Gastrocnemius medialis (tissue), 4 donors: Measurements from ENCODE around the gene ABI3.

Source experiments
- POLR2A ChIP-seq, 2 donors: fragments of 450-650 bp; IDR thresholded peaks; one replicate each; pipeline ENCODE4 v1.6.1; 2017; ENCODE audit warnings: antibody characterized with exemption in 2 of 2, mild to moderate bottlenecking in 2 of 2, moderate library complexity in 2 of 2
- TF ChIP-seq, protein P1 (sequence below), 5 experiments: fragments of 450-650 bp in 3 of 5; fragments of 200-600 bp in 2 of 5; sonication (generic) in 2 of 5; IDR thresholded peaks in 4 of 5; conservative IDR thresholded peaks in 1 of 5; 1 replicate in 4 of 5; 2 replicates in 1 of 5; pipeline ENCODE4 v1.5.1; 2016 to 2019; ENCODE audit warnings: antibody characterized with exemption in 5 of 5, mild to moderate bottlenecking in 3 of 5, moderate library complexity in 3 of 5

DNA sequence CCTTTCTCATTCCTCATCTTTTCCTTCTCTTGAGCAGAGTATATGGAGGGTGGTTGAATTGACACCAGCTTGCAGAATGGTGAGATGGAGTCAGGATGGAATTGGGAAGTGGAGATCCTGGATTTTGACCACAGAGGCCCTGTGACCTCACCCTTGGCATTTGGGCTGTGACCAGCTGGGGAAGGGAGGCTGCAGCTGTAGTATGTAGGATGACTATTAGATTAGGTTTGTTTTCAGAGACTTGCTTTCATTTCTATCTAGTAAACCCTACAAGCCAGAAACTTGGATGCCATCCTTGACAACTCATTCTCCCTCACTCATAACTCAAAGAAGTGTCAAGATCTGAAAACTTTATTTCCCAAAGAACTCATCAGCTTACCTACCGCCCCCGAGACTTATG lies 6.0 kb upstream of the ABI3 start:
- TF ChIP-seq, protein P1, sequence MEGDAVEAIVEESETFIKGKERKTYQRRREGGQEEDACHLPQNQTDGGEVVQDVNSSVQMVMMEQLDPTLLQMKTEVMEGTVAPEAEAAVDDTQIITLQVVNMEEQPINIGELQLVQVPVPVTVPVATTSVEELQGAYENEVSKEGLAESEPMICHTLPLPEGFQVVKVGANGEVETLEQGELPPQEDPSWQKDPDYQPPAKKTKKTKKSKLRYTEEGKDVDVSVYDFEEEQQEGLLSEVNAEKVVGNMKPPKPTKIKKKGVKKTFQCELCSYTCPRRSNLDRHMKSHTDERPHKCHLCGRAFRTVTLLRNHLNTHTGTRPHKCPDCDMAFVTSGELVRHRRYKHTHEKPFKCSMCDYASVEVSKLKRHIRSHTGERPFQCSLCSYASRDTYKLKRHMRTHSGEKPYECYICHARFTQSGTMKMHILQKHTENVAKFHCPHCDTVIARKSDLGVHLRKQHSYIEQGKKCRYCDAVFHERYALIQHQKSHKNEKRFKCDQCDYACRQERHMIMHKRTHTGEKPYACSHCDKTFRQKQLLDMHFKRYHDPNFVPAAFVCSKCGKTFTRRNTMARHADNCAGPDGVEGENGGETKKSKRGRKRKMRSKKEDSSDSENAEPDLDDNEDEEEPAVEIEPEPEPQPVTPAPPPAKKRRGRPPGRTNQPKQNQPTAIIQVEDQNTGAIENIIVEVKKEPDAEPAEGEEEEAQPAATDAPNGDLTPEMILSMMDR (IDR thresholded peaks at IDR 0.05 in 4 of 5, conservative IDR thresholded peaks at IDR 0.05 in 1 of 5) = no peak
- no peak for TF ChIP-seq POLR2A (IDR thresholded peaks at IDR 0.05)
